Muscle of back (tissue), 11 donors: ENCODE data around the gene COL15A1. TPM values are rescaled to one million over a fixed set of nuclear protein-coding genes. Genes with fewer than 3 reads are reported as not detected.

ENCODE experiments used
- DNase-seq, 3 donors: peaks; one replicate each; pipeline versions ENCODE4 v3.0.0 to v3.0.0-alpha.2; 2013
- polyA plus RNA-seq, 10 donors: library from polyadenylated mRNA; unstranded; fragments of 120-200 nt; gene quantifications; one replicate each; pipeline ENCODE4 v1.2.1, GENCODE V29; 2013; ENCODE audit not compliant: insufficient read length in 10 of 10

COL15A1 gene
- polyA plus RNA-seq, 10 donors: 167 to 233 (median 202) TPM

DNA sequence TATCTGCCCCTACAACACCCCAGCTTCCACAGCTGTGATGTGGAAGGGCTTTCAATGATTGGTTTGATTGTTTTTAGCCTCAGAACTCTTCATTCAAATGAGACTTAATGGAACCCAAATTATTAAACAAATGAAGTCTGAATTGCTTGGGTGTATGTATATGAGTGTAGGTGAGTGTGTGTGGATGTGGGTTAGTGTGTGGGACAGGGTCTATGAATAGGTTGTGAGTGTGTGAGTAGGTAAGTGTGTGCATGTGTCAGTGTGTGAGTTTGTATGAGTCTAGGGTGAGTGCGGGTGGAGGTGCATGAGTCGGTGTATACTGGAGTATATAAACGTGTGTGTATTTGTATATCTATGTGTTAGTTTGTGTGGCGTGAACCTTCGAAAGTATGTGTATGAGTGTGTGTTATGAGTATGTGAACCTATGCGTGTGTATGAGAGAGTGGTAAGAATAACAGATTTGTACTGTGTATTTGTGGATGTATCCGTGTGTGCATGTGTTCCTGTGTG, 26.9 kb downstream of the COL15A1 start:
- no peak for DNase-seq

DNA sequence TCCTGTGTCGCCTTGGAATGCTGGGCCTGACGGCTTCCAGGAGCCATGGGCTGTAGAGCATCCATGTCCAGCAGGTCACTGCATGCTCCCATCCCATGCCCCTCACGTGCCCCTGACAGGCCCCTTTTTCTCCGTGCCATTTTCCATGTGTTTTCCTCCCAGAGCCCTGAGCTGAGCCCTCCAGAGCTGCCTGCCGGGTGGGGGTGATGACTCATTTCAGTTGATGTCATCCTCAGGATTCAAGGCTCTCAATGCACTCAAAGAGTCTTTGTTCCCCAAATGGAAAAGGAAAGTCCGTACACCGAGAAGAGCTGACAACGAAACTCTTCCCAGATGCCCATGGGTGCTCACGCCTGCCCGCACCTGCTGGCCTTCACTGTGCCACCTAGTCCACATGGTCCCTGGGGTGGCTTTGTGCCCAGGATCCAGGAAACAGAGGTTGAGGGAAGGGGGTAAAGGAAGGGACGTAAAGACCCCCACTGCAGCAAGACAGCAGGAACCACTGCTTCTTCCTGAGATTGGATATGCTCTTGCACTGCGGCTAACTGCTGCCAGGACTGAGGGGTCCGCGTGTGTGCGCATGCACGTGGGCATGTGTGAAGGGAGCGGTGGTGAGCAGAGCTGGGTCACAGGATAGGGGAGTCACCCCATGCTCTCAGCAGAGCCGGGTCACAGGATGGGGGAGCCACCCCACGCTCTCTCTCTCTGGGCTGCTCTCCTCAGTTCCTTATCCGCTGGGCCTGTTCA, 27.6 kb downstream of the COL15A1 start:
- peak in 2 of 3 donors; percentile 56 to 68 for DNase-seq

DNA sequence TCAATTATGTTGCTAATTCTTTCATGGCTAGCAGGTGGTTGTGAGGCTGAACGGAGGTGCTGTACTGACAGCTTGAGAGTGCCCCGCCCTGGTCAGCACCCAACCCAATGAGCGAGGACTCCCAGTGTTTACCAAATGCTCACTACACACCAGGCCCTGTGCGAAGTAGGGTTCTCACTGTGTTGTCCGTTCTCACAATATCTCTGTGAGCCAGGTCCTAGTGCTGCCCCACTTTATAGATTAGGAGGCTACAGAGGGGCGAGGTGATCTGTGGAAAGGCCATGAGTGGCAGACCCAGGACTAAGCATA, 28.2 kb downstream of the COL15A1 start:
- DNase-seq: no peak

DNA sequence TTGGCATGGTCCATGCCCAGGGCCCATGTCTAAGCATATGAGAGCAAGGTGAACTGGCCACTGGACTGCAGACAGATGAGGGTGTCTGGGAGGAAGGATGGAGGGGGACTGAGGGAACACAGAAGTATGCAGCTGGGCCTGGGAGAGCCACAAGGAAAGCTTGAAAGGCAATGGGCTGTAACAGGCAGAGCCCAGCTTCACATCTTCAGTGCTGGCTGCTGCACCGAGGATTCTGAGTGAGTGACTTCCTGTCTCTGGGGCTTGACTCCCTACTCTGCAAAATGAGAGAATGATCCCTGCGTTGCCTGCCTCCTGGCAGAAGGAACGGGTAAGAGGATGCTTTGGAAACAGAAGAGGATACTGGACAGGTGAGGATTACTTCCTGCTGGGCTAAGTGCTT, 29.0 kb downstream of the COL15A1 start:
- peak in 1 of 3 donors; percentile 52 for DNase-seq

DNA sequence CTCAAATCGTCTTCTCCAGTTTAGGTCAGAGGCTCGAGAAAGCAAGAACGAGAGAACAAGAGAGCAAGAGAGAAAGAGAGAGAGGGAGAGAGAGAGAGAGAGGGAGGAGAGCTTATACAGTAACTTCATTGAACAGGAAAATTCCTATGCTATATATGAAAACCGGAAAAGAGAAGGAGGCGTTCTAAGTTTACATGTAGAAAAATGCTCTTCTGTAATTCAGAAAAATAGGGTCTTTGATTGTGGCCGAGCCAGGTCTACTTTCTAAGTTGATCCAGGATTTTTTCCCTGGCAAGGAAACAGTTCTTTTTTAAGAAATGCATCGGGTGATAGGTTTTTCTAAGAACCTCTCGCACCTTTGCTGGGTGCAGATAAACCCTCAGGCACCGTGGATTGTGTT, 29.5 kb downstream of the COL15A1 start:
- no peak for DNase-seq

DNA sequence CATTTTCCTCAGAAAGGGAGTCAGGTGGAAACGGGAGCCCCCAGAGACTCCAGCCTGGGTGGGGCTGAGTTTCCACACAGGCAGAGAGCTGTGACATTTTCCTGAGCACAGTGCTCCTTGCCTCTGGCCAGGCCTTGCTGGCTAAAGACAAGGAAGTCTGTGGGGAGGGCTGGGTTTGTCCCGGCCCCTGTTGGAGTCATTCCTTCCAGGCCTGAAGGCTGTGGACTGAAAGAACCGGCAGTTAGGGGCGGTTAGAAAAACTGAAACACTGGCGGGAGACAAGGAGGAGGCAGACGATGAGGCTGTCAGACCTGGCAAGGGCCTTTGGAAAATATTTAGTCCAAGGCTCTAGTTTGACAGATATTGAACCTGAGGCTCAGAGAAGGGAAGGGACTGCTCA, 29.9 kb downstream of the COL15A1 start:
- DNase-seq: peak in 1 of 3 donors; percentile 73

DNA sequence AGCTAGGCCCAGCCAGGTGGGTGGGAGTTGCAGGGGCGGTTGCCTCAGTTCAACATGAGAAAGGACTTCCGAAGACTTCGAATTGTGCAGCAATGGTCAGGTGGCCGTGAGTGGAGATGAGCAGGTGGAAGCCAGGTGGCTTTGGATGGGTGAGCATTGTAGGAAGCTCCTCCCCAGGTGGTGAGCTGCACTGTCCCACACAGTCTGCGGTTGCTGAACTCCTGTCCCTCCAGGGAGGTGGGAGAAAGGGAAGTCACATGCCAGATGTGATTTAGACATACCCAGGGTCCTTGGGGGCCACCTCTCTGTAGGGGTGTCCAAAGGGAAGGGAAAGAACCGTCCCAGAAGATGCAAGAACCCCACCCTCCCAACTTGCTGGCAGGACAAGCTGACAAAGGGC, 30.4 kb downstream of the COL15A1 start:
- DNase-seq: no peak

DNA sequence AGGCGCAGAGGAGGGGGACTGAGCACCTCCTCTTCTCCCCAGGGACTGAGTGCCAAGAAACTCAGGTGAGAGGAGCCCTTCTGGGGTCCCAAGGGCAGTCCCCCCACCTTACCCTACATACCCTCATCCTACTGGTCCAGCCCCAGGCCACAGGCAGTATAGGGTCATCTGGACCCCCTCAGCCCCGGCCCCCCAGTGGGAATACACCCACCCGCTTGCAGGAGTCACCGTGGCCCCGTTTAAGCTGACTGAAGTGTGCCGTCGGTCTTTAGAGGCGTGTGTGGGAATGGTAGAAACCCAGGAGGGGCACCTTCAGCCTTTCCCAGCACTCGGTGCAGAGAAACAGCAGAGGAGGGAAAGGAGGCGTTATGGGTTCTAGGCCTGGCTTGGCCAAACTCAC, 30.8 kb downstream of the COL15A1 start:
- DNase-seq: no peak

DNA sequence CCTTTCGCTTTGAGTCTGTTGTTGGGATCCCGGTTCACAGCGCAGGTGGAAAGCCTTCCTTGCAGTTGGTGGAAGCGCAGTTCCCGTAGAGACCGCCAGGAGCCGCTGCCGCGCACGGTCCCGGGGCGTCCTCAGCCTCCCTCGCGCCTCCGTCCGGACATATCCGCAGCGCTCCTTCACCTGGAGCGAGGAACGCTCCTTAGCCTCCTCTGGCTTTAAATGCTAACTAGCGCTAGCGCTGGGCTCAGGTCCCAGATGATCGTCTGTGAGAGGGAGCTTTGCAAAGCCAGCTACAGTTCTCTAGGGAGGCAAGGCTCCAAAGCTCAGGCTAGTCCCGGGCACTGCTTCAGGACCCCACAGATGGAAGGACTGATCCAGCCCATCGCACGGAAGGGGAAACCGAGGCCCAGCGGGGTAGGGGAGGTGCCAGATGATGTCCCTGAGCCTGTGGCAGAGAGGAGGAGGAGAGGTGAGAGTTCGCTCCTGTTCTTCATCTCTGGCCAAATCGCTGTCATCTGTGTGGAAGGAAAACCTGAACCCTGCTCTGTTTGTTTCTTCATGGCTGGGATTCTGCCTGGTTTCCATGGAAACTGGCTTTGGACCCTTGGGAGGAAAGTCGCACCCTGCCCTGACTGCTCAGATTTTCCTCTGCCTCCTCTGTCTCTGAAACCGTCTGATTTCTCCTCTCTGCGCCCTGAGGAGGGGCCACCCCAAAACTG, 31.4 kb downstream of the COL15A1 start:
- peak; percentile 62 to 93 (median 88) for DNase-seq

DNA sequence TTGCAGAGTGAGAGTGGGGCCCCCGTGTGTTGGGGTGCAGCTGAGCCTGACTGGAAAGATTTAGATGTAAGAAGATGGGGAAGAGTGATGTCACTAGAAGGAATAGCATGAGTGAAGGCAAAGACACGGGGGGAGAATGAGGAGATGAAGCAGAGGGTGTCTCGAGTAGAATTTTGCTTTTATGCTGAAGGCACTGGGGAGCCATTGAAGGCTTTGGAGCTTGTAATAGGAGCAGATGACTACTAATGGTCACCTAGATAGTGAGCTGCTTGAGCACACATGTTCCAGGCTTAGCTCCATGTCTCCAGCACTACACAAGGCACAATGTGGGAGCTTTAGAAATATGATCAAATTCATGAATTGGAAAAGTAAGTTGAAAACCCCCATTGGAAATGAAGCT, 32.1 kb downstream of the COL15A1 start:
- no peak for DNase-seq

DNA sequence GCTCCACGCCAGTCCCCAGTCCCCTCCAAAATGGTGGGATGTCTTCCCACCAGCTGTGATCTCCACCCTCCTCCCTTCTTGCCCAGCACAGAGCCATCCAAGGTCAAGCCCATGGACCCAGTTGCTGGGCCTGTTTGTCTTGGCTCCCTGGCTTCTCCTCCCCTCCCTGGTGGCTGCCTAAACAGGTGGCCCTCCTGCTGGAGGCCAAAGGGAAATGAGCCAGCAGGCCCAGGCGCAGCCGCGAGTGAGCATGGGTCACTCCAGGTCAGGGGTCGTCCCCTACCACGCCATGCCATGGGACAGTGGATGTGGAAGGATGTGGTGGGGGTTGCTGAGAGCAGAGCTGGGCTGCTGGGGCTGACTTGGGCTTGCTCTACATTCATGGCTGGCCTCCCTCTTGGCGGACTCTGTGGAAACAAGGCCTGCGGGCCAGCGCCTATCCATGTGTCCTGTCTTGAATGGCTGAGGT, 33.6 kb downstream of the COL15A1 start:
- DNase-seq: peak in 2 of 3 donors; percentile 67 to 89

DNA sequence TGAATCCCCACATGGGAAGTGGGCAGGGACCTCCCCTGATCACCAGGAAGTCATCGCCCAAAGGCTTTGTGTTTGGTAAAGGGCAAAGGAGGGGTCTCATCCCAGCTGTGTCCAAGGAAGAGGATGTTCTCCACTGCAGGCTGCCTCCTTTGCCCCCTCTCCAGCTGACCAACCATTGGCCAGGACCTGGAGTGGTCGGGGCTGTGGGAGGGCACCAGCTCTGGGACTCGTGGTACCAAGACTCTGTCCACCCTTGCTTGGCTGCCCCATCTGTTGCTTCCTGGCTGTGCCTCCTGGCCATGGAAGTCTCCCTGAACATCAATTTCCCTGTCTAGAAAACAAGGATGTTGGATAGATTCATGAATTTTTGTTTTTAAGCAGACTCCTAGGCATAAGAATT, 34.1 kb downstream of the COL15A1 start:
- no peak for DNase-seq

DNA sequence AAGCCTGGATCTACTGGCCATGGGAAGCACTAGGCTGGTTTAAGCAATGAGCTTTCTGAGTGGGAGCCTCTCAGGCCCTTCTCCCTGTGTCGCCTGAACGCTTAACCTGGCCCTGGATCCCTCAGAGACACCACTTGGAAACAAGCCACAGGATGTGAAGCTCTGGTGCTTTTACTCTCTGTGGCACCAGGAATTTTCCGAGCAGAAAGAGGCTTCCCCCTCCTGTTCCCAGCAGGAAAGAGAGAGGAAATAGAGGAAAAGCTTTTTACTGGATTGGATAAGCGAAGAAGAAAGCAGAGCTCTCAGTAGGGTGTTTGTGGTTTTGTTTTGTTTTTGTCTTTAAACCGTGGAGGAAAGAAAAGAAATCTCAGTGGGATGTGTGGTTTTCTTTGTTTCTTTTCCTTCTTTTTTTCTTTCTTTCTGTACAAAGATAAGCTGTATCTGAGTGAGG, 34.5 kb downstream of the COL15A1 start:
- DNase-seq: peak in 1 of 3 donors; percentile 48

DNA sequence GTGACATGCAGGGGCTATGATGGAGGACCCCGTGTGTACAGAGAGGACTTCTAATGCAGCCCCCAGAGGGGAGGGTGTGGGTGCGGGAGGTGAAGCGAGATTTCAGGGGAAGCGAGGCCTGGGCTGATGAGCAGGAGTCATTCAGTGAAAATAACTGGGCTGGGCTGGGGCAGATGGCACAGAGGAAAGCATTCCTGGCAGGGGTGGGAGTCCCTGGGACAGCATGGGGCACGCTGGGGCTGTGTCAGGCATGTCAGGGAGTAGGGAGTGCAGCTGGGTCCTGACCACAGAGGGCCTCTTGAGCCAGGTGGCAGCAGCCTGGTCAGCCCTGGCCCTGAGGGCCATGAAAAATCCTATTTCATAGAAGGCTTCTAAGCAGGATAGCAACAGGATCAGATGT, 36.6 kb downstream of the COL15A1 start:
- DNase-seq: peak in 1 of 3 donors; percentile 32

DNA sequence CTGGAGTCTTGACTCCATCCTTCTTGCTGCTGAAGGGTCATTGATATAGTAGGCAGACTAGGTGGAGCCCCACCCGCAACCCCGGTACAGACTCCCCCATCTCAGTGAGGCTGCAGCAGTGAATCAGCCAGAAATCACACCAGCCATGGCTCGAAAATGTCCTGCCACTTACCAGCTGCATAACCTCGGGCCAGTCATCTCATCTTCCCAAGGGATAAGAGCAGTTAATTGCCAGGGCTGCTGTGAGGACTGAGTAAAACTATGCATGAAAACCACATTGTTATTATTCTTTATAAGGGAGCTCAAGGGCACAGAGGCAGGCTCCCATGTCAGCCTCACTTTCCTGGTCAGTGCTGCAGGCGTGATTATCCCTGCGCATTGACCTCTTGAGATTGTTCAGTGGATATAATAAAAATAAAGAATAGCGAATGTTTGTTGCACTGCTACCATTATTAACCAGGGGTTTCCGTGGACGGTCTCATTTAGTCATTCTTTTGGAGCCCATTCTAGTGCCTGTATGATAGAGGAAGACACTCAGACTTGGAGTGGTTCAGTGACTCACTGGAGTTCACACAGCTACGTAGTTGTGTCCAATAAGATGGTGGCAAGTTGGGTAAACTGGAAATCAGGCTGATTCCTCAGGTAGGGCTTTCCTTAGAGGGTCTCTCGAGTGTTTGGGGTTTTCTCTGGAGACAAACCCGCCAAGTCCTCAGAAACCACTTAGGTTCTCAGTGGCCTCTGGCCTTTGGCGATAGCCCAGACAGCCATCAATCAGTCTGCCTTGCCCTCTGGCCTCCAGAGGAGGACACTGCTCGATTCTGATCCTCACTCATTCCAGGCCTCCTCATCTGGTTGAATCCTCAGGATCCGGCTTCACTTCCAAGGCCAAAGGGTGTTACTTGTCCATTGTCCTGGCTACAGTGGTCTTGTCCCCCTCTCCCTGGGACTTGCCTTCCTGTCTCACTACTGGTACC, 39.9 kb downstream of the COL15A1 start:
- peak in 1 of 3 donors; percentile 71 for DNase-seq

DNA sequence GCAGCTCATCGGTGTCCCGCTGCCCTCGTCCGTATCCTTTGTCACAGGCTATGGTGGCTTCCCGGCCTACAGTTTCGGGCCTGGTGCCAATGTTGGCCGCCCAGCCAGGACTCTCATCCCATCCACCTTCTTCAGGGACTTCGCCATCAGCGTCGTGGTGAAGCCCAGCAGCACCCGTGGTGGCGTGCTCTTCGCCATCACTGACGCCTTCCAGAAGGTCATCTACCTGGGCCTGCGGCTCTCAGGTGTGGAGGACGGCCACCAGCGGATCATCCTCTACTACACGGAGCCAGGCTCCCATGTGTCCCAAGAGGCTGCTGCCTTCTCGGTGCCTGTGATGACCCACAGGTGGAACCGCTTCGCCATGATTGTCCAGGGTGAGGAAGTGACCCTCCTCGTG, 41.9 kb downstream of the COL15A1 start:
- DNase-seq: no peak

DNA sequence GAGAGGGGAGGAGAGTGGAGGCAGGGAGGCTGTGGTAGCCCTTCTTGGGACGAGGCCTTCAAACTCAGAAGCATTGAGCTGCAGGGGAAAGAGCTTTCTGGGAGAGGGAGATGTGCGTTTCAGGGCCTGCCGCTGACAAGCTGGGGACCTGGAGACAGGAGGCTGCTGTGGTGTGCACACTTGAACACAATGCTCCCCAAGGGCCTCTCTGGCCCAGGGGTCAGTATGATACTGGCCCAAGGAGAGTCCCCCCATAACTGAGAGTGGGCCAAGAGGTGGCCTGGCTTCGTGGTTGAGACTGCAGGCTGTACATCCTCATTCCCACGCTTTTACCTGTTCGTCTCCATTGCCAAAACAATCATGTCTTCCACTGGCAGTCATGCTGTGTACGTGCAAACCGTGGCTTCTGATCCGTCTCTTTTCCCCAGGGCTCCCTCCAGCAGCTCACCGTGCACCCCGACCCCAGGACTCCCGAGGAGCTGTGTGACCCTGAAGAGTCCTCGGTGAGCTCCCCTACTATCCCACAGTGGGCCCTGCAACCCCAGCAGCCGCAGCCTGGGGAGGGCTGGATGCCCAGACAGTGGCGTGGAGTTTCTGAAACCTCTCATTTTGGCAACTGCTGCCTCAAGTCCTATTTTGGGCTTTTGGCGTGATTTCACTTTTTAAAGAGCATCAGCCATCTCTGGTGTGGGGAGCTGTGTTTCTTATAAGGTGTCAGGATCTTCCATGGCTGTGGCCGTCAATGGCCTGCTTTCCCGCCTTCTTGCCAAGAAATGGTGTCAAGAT, 43.4 kb downstream of the COL15A1 start:
- DNase-seq: peak in 1 of 3 donors; percentile 34

DNA sequence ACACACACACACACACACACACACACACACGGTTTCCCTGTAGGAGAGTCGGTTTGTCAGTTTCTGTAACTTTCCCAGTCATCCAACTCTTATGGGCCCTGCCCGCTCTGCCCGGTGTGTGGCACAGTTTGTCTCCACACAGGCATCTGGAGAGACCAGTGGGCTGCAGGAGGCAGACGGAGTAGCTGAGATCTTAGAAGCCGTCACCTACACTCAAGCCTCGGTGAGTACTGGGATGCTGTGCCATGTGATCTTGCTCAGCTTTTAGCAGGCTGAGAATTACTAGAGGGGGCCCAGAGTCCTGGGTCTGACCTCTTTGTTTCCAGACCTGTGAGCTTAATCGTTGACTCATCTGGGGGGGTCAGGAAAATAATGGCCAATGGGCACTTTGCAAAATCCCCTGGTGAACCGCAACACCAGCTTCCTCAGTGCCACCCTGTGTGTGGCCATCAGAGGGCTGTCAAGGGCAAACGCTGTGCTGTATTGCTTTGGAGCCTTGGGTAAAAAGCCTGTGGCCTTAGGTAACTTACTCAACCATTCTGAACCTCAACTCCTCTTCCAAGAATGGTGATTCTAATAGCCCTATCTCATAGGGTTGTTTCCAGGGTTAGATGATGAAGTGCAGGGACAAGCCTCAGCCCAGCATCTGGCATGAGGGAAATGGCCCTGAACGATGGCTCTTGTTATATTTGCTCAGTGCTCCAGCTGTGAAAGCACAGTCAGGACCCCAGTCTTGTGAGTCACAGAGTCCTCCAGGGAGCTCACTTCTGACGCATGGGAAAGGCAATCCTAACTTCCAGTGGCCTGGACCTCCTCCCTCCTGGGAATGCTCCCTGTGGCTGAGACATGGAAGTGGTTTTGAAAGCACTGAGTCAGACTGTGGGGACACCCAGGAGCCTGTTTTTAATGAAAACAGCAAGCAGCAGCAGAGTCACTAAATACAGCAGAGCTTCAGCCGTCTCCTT, 45.6 kb downstream of the COL15A1 start:
- peak in 2 of 3 donors; percentile 46 to 98 for DNase-seq

DNA sequence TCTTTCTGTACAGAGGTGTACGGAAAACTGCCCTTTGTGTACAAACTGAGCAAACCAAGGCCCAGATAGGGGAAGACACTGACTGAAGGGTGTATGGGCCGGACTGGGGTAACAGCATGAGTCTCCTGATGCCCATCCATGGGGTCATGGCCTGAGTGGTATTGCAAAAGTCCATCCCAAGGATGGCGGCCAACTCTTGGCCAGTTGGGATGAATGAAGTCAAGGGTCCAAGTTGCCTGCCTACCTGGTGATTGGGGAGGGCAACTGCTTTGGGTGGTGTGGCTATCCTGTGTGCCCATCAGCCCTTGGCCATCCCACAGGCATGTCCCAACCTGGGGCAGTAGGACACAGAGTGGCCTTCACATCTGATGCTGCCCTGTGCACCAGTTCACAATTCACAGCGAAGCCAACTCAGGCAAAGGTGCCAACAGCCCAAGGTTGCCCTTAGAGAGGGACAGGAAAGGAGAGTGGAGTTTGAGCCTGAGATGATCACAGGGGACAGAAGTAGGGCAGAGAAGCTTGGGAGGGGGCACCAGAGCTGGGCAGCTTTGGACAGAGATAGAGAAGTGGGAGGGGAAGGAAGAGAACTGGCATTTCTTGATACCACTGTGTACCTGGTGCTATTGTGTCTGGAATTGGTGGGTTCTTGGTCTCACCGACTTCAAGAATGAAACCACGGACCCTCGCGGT, 46.6 kb downstream of the COL15A1 start:
- DNase-seq: no peak
